NCI-H446 treated with DMSO at 0.1 percent for 48 hours (cell line): ENCODE measurements around the gene SNF8.
"Not testable (repeated sequence)": the region's sequence is repeated elsewhere in the genome, so short reads cannot be mapped to it uniquely, and the experiment has no call there.

ENCODE experiments used
- DNase-seq: peaks from one replicate; lab custom pipeline; 2025; lab: John Stamatoyannopoulos, UW

Gene SNF8

GRCh38 chr17:48944515-48945260, at the start of gene SNF8:
Gene SNF8 (minus strand): TSS chr17:48944842. CDS start chr17:48944734, 108 bp downstream.
- peak; percentile 63 for DNase-seq

GRCh38 chr17:48993951-48994350, 49.3 kb upstream of the SNF8 start:
- no peak for DNase-seq

- no peak for DNase-seq
These were observed 48.7 kb upstream of the SNF8 start for GRCh38 chr17:48993305-48993704.

- DNase-seq = no peak
These were observed 47.8 kb upstream of the SNF8 start for GRCh38 chr17:48992444-48992843.

- DNase-seq = no peak
These were observed 46.3 kb upstream of the SNF8 start for GRCh38 chr17:48990882-48991357.

- DNase-seq = no peak
These were observed 44.5 kb upstream of the SNF8 start for GRCh38 chr17:48989100-48989499.

GRCh38 chr17:48985436-48986245, 41.0 kb upstream of the SNF8 start:
- no peak for DNase-seq

GRCh38 chr17:48981927-48982539, 37.4 kb upstream of the SNF8 start:
- no peak for DNase-seq

- DNase-seq = no peak
These were observed 29.2 kb upstream of the SNF8 start for GRCh38 chr17:48973806-48974205.

- no peak for DNase-seq
These were observed 28.1 kb upstream of the SNF8 start for GRCh38 chr17:48972749-48973097.

GRCh38 chr17:48970865-48971687, 26.4 kb upstream of the SNF8 start:
- no peak for DNase-seq

- DNase-seq = peak; percentile 8
These were observed 25.6 kb upstream of the SNF8 start for GRCh38 chr17:48970224-48970623.

- no peak for DNase-seq
These were observed 17.0 kb upstream of the SNF8 start for GRCh38 chr17:48961516-48962233.

- DNase-seq = no peak
These were observed 16.3 kb upstream of the SNF8 start for GRCh38 chr17:48960834-48961515.

- no peak for DNase-seq
These were observed 9.7 kb upstream of the SNF8 start for GRCh38 chr17:48954300-48954755.

- DNase-seq = no peak
These were observed 8.3 kb upstream of the SNF8 start for GRCh38 chr17:48952904-48953303.

- DNase-seq = no peak
These were observed 6.9 kb upstream of the SNF8 start for GRCh38 chr17:48951572-48951971.

- DNase-seq = not testable (repeated sequence)
These were observed 614 bp upstream of the SNF8 start for GRCh38 chr17:48945261-48945651.

GRCh38 chr17:48933035-48933434, 11.6 kb downstream of the SNF8 start:
- no peak for DNase-seq

- no peak for DNase-seq
These were observed 14.2 kb downstream of the SNF8 start for GRCh38 chr17:48930435-48930873.

- DNase-seq = no peak
These were observed 14.9 kb downstream of the SNF8 start for GRCh38 chr17:48929812-48930165.
